Measurements from ENCODE around the gene VCAM1.

DNA sequence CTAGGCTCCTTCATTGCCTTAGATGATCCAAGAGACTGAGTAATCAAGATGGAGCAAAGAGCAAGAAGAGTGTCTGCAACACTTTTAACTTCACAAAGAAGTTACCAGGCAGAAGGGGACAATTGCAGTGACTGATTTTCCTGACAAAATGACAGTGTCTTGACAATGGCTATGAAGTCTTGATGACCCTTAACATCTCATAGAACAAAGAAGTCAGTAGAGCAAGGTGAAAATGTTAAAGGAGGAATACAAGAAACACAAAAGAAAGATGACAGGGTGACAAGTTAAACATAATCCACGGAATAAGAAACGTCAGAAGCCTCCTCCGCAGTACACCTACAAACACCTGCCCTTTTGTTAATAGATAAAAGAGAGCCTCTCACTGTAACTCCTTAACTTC lies 15.1 kb upstream of the VCAM1 start:
- TF ChIP-seq MYC (IDR thresholded peaks at IDR 0.05; ENCODE audit: low read depth, low read length): no peak
- no peak for TF ChIP-seq POLR2AphosphoS5 (IDR thresholded peaks at IDR 0.05; ENCODE audit: insufficient read depth, low read depth, low read length)
- no peak for TF ChIP-seq EZH2 (IDR thresholded peaks at IDR 0.05; ENCODE audit: borderline replicate concordance, low read depth, low read length, severe bottlenecking)
- TF ChIP-seq, protein P1, sequence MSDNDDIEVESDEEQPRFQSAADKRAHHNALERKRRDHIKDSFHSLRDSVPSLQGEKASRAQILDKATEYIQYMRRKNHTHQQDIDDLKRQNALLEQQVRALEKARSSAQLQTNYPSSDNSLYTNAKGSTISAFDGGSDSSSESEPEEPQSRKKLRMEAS (IDR thresholded peaks at IDR 0.05; ENCODE audit: insufficient read depth, insufficient read length): no peak
- TF ChIP-seq POLR2A (IDR thresholded peaks at IDR 0.05; ENCODE audit: low read depth, low read length): no peak
- TF ChIP-seq, protein P2, sequence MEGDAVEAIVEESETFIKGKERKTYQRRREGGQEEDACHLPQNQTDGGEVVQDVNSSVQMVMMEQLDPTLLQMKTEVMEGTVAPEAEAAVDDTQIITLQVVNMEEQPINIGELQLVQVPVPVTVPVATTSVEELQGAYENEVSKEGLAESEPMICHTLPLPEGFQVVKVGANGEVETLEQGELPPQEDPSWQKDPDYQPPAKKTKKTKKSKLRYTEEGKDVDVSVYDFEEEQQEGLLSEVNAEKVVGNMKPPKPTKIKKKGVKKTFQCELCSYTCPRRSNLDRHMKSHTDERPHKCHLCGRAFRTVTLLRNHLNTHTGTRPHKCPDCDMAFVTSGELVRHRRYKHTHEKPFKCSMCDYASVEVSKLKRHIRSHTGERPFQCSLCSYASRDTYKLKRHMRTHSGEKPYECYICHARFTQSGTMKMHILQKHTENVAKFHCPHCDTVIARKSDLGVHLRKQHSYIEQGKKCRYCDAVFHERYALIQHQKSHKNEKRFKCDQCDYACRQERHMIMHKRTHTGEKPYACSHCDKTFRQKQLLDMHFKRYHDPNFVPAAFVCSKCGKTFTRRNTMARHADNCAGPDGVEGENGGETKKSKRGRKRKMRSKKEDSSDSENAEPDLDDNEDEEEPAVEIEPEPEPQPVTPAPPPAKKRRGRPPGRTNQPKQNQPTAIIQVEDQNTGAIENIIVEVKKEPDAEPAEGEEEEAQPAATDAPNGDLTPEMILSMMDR (IDR thresholded peaks at IDR 0.05; ENCODE audit: extremely low read depth in 1 of 2, insufficient read depth in 1 of 2, low read depth in 1 of 2, low read length in 2 of 2): no peak
